ENCODE data around the gene MAML1. TPM values are rescaled to one million over a fixed set of nuclear protein-coding genes. Genes with fewer than 3 reads are reported as not detected.

The MAML1 gene
- total and polyA plus RNA-seq, 10 of the 15 experiments (the other 5 are each of a cell fraction or from before 2014, with no cell fraction given): 0.42 to 23.9 (median 7.3) TPM

- peaks cover 17% of the 10 kb centered on the region for H4K20me1 ChIP-seq (ENCODE audit: control insufficient read depth, insufficient read depth)
- H3K4me2 ChIP-seq (ENCODE audit: control insufficient read depth, insufficient read depth): no peak overlapping the region
- H3K27ac ChIP-seq (ENCODE audit: control insufficient read depth, insufficient read depth): no peak overlapping the region
- no peak for TF ChIP-seq KAT2A (conservative IDR thresholded peaks at IDR 0.05; ENCODE audit: control insufficient read depth, low read depth, low read length)
- TF ChIP-seq CBX3 (IDR thresholded peaks at IDR 0.05; ENCODE audit: borderline replicate concordance, low read depth): no peak
- TF ChIP-seq NFXL1 (IDR thresholded peaks at IDR 0.05; ENCODE audit: borderline replicate concordance): no peak
- no peak for TF ChIP-seq MYC (IDR thresholded peaks at IDR 0.05; ENCODE audit: insufficient read depth, insufficient read length, insufficient replicate concordance, low read length, severe bottlenecking)
- no peak for TF ChIP-seq CHD2 (IDR thresholded peaks at IDR 0.05; ENCODE audit: borderline replicate concordance, low read depth, low read length)
- peak; percentile 54 for TF ChIP-seq POLR2A (IDR thresholded peaks at IDR 0.05; ENCODE audit: low read depth, low read length)
- no peak for TF ChIP-seq ZNF622 (IDR thresholded peaks at IDR 0.05)
- TF ChIP-seq DPF2 (IDR thresholded peaks at IDR 0.05): no peak
- TF ChIP-seq POLR2AphosphoS5 (IDR thresholded peaks at IDR 0.05; ENCODE audit: low read length): peak; percentile 37; the same call in 1 of the 2 replicates
- peak; percentile 31; the same call in 1 of the 2 replicates for TF ChIP-seq POLR2AphosphoS2 (IDR thresholded peaks at IDR 0.05; ENCODE audit: low read depth, low read length)
- no peak for TF ChIP-seq EGR1 (IDR thresholded peaks at IDR 0.05; ENCODE audit: borderline replicate concordance in 1 of 2, low read depth in 2 of 2, low read length in 2 of 2)
- TF ChIP-seq BCL3 (IDR thresholded peaks at IDR 0.05; ENCODE audit: borderline replicate concordance, insufficient read depth, low read depth, low read length, poor library complexity, severe bottlenecking): no peak
- TF ChIP-seq ZNF384 (IDR thresholded peaks at IDR 0.05; ENCODE audit: borderline replicate concordance, low read depth, low read length): no peak
- no peak for TF ChIP-seq BRCA1 (IDR thresholded peaks at IDR 0.05; ENCODE audit: low read depth, low read length)
- TF ChIP-seq, protein P1, sequence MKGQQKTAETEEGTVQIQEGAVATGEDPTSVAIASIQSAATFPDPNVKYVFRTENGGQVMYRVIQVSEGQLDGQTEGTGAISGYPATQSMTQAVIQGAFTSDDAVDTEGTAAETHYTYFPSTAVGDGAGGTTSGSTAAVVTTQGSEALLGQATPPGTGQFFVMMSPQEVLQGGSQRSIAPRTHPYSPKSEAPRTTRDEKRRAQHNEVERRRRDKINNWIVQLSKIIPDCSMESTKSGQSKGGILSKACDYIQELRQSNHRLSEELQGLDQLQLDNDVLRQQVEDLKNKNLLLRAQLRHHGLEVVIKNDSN (IDR thresholded peaks at IDR 0.05; ENCODE audit: borderline replicate concordance, extremely low read length, insufficient read depth, low read depth, low read length): no peak
- TF ChIP-seq, protein P2, sequence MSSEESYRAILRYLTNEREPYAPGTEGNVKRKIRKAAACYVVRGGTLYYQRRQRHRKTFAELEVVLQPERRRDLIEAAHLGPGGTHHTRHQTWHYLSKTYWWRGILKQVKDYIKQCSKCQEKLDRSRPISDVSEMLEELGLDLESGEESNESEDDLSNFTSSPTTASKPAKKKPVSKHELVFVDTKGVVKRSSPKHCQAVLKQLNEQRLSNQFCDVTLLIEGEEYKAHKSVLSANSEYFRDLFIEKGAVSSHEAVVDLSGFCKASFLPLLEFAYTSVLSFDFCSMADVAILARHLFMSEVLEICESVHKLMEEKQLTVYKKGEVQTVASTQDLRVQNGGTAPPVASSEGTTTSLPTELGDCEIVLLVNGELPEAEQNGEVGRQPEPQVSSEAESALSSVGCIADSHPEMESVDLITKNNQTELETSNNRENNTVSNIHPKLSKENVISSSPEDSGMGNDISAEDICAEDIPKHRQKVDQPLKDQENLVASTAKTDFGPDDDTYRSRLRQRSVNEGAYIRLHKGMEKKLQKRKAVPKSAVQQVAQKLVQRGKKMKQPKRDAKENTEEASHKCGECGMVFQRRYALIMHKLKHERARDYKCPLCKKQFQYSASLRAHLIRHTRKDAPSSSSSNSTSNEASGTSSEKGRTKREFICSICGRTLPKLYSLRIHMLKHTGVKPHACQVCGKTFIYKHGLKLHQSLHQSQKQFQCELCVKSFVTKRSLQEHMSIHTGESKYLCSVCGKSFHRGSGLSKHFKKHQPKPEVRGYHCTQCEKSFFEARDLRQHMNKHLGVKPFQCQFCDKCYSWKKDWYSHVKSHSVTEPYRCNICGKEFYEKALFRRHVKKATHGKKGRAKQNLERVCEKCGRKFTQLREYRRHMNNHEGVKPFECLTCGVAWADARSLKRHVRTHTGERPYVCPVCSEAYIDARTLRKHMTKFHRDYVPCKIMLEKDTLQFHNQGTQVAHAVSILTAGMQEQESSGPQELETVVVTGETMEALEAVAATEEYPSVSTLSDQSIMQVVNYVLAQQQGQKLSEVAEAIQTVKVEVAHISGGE (CRISPR knock-in tag; IDR thresholded peaks at IDR 0.05): no peak
- TF ChIP-seq PAX8 (IDR thresholded peaks at IDR 0.05): no peak
- peaks cover 25% of the 10 kb centered on the region for H3K79me2 ChIP-seq (ENCODE audit: control insufficient read depth, insufficient read depth, low read length)
- H3K9me3 ChIP-seq (replicated peaks; ENCODE audit: control insufficient read depth, insufficient read depth, low read length): no peaks in the 10 kb centered on the region
- SMC1A ChIA-PET (ENCODE audit: uncharacterized antibody, unreplicated experiment): no interaction called here
- RAD21 ChIA-PET (ENCODE audit: unreplicated experiment): no interaction called here
- WGBS (ENCODE audit: insufficient coverage, insufficient replicate concordance, low lambda C conversion rate, missing lambda C conversion rate): 93% methylated on average over 13 of the region's 13 CpGs
- peaks cover 23 to 36% of the 10 kb centered on the region in 2 experiments for H3K36me3 ChIP-seq (ENCODE audit: control insufficient read depth in 2 of 2, insufficient read depth in 2 of 2, low read length in 1 of 2)
- no peaks in the 10 kb centered on the region for H3K27me3 ChIP-seq (replicated peaks in 1 of 2; ENCODE audit: control insufficient read depth in 2 of 2, insufficient read depth in 2 of 2, low read length in 1 of 2)
- CTCF ChIA-PET: interaction anchor here (0.8 kb wide), 1 partner anchor 21 kb away, joined by 3 read pairs; no protein-coding TSS in a partner anchor
- no peak for ATAC-seq
- POLR2A ChIA-PET: interaction anchor here (1.2 kb wide), 1 partner anchor 63 kb away, joined by 5 read pairs; no protein-coding TSS in a partner anchor
- BruUV-seq (replicated peaks): no TSS peak
- H3K9ac ChIP-seq (ENCODE audit: control insufficient read depth, insufficient read depth, low read length): no peak overlapping the region
- in situ Hi-C loops (cut with MboI) (no loop called here), intact Hi-C loops (cut with micrococcal nuclease; ENCODE audit: unreplicated experiment) (no loop called here)
- no peak for FAIRE-seq
- H2AFZ ChIP-seq (ENCODE audit: control insufficient read depth, low read depth, low read length): no peak overlapping the region
- no peak for DNase-seq (ENCODE audit: low read depth, low spot score)
- H3K4me1 ChIP-seq (ENCODE audit: control insufficient read depth, insufficient read depth, low read length): peaks cover 11% of the 10 kb centered on the region
- no peak overlapping the region for H3K4me3 ChIP-seq
Observed at GRCh38 chr5:179825655-179826182, 93.1 kb downstream of the MAML1 start.
